ENCODE measurements around the gene DECR2. TPM values are rescaled to one million over a fixed set of nuclear protein-coding genes. Genes with fewer than 3 reads are reported as not detected.

Gene DECR2
- total RNA-seq, 1 donor from 2014 or later = 21.5 TPM

DNA sequence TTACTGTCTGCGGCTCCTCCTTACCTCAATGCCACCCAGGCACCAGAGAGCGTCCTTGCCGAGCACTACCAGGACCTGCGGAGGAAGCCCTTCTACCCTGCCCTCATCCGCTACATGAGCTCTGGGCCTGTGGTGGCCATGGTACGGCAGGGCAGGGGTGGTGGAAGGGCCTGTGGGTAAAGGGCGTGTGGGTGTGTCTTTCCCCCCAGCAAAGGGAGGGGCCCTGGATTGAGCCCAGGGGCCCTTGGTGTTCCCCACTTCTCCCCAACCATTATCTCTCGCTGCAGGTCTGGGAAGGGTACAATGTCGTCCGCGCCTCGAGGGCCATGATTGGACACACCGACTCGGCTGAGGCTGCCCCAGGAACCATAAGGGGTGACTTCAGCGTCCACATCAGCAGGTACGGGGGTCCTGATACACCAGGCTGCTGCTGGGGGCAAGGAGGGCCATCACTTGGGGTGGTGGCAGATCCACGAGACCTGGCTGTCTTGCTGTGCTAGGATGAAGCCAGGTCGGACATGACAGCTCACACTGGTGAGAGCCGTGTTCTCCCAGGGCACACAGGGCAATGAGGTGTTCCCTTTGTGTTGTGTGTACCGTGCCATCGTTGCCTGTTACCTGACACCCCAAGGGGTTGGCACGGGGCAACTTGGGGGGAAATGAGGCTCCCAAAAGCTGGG lies 2.2 kb upstream of the DECR2 start:
- peaks cover 12% of the 10 kb centered on the region for H3K4me1 Mint-ChIP-seq (ENCODE audit: unreplicated experiment)
- no peaks in the 10 kb centered on the region for H3K9me3 Mint-ChIP-seq
- H3K27ac Mint-ChIP-seq = no peak overlapping the region
- TF ChIP-seq, protein P1, sequence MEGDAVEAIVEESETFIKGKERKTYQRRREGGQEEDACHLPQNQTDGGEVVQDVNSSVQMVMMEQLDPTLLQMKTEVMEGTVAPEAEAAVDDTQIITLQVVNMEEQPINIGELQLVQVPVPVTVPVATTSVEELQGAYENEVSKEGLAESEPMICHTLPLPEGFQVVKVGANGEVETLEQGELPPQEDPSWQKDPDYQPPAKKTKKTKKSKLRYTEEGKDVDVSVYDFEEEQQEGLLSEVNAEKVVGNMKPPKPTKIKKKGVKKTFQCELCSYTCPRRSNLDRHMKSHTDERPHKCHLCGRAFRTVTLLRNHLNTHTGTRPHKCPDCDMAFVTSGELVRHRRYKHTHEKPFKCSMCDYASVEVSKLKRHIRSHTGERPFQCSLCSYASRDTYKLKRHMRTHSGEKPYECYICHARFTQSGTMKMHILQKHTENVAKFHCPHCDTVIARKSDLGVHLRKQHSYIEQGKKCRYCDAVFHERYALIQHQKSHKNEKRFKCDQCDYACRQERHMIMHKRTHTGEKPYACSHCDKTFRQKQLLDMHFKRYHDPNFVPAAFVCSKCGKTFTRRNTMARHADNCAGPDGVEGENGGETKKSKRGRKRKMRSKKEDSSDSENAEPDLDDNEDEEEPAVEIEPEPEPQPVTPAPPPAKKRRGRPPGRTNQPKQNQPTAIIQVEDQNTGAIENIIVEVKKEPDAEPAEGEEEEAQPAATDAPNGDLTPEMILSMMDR (conservative IDR thresholded peaks at IDR 0.05) = no peak
- H3K27me3 Mint-ChIP-seq = no peaks in the 10 kb centered on the region
- no peaks in the 10 kb centered on the region for H3K36me3 Mint-ChIP-seq
- DNase-seq (ENCODE audit: extremely low spot score, unreplicated experiment) = no peak
- peak overlapping the region; percentile 63 for H3K4me3 Mint-ChIP-seq

DNA sequence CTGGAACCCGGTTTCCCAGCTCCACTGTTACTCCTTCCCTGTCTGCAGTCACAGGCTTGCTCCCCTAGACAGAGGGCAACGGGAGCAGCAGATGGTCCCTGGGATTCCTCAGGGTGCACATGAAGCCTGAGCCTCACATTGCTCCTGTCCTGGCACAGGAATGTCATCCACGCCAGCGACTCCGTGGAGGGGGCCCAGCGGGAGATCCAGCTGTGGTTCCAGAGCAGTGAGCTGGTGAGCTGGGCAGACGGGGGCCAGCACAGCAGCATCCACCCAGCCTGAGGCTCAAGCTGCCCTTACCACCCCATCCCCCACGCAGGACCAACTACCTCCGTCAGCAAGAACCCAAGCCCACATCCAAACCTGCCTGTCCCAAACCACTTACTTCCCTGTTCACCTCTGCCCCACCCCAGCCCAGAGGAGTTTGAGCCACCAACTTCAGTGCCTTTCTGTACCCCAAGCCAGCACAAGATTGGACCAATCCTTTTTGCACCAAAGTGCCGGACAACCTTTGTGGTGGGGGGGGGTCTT lies 1.6 kb upstream of the DECR2 start:
- H3K9me3 Mint-ChIP-seq = no peaks in the 10 kb centered on the region
- TF ChIP-seq, protein P1 (conservative IDR thresholded peaks at IDR 0.05) = no peak
- H3K36me3 Mint-ChIP-seq = no peaks in the 10 kb centered on the region
- peak overlapping the region; percentile 79 for H3K27ac Mint-ChIP-seq
- DNase-seq (ENCODE audit: extremely low spot score, unreplicated experiment) = no peak
- no peaks in the 10 kb centered on the region for H3K27me3 Mint-ChIP-seq
- peak overlapping the region; percentile 85 for H3K4me3 Mint-ChIP-seq
- peaks cover 12% of the 10 kb centered on the region for H3K4me1 Mint-ChIP-seq (ENCODE audit: unreplicated experiment)

DNA sequence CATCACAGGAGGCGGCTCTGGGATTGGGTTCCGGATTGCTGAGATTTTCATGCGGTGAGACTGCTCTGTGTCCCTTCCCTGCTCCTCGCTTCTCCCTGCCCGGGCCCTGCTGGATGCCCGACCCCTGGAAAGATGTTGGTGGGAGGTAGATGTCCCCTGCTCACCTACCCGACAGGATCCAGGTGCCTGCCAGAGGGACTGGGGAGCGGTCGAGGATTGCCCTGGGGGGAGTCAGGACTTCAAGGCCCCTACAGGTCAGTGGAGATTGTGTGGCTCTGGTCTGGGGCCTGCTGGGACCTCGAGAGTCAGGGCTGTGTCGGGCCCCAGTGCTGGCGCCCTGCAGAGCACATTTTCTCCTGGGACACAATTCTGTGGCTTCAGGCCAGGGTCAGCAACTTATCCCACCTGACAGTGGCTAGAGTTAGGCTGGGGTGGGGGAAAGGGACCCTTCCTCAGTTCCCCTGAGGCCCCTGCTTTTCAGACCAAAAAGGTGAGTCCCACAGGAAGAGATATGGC lies 3.3 kb downstream of the DECR2 start:
- Mint-ChIP-seq H3K36me3 (no peaks in the 10 kb centered on the region), H3K27ac (no peak overlapping the region), H3K27me3 (no peaks in the 10 kb centered on the region), H3K9me3 (no peaks in the 10 kb centered on the region), H3K4me1 (ENCODE audit: unreplicated experiment) (peaks cover 8% of the 10 kb centered on the region), H3K4me3 (no peak overlapping the region)
- TF ChIP-seq, protein P1 (conservative IDR thresholded peaks at IDR 0.05) = no peak
- no peak for DNase-seq (ENCODE audit: extremely low spot score, unreplicated experiment)

DNA sequence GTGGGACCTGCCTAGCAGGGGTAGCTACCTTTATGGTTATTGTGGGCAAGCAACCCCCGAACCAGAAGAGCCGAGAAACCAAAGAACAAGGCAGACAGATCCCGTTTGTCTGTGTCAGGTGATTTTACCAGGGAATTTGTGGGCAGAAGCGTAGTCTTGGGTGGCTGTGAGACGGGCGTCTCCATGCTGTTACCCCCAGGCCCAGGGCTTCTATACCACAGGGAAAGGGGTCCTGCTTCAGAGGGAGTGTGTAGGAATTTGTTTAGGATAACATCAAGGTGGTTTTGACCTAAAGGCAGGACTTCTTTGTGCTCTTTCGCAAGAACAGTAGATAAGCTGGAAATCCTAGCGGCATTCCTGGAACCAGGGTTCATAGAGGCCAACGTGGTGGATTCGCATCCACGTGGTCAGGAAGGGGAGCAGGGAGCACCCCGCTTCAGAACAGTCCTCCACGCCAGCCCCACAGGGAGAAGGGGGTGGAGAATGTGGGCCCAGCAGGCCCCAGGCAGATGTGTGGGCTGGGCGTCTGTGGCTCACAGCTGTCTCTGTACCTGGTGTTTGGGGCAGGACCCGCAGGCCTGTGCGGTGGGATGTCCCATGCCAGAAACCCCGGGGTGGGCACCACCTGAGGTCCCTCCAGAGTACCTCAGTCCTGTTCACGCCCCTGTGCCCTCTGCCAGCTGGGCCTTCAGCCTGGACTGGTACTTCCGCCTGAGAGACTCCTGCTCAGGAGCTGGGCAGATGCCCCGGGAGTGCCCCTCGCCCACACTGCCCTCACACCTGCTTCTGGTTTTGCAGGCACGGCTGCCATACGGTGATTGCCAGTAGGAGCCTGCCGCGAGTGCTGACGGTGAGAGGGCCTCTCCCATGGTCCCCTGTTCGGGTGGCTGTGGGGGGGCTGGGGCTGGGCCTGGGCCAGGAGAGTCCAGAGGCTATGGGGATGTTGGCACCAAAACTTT lies 4.1 kb downstream of the DECR2 start:
- Mint-ChIP-seq H3K27ac (no peak overlapping the region), H3K27me3 (no peaks in the 10 kb centered on the region), H3K4me1 (ENCODE audit: unreplicated experiment) (peaks cover 4% of the 10 kb centered on the region), H3K36me3 (no peaks in the 10 kb centered on the region), H3K4me3 (no peak overlapping the region), H3K9me3 (no peaks in the 10 kb centered on the region)
- no peak for DNase-seq (ENCODE audit: extremely low spot score, unreplicated experiment)
- TF ChIP-seq, protein P1 (conservative IDR thresholded peaks at IDR 0.05) = no peak

DNA sequence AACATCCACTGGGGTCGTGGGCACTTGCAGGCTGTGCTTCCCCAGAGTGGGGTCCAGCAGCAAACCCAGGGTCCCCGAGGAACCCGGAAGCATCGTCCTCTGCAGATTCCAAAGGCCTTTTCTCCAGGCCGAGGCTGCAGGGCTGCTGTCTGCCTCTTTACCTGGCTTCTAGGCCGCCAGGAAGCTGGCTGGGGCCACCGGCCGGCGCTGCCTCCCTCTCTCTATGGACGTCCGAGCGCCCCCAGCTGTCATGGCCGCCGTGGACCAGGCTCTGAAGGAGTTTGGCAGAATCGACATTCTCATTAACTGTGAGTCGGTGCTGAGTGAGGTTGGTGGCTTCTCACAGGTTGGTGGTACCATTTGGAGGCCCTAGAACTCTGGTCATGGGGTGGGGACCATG lies 5.6 kb downstream of the DECR2 start:
- peaks cover 4% of the 10 kb centered on the region for H3K4me1 Mint-ChIP-seq (ENCODE audit: unreplicated experiment)
- no peak overlapping the region for H3K4me3 Mint-ChIP-seq
- DNase-seq (ENCODE audit: extremely low spot score, unreplicated experiment) = no peak
- H3K27me3 Mint-ChIP-seq = no peaks in the 10 kb centered on the region
- no peak overlapping the region for H3K27ac Mint-ChIP-seq
- TF ChIP-seq, protein P1 (conservative IDR thresholded peaks at IDR 0.05) = no peak
- H3K9me3 Mint-ChIP-seq = no peaks in the 10 kb centered on the region
- H3K36me3 Mint-ChIP-seq = no peaks in the 10 kb centered on the region
